GM12891 (cell line): ENCODE measurements around the gene PAX1.

Experiments
- DNase-seq: peaks from one replicate; pipeline ENCODE4 v3.0.0; 2011; ENCODE audit warnings: low spot score; ENCODE audit not compliant: insufficient read length
- FAIRE-seq: peaks from 2 replicates; lab custom pipeline; 2011; peaks lifted over from hg19 to GRCh38; lab: Jason Lieb, UNC
- PAX5 ChIP-seq: IDR thresholded peaks from 2 replicates; pipeline ENCODE4 v1.6.1; 2011; ENCODE audit warnings: low read length, moderate library complexity, mild to moderate bottlenecking; ENCODE audit not compliant: insufficient read depth, severe bottlenecking
- POLR2A ChIP-seq: IDR thresholded peaks from 2 replicates; pipeline ENCODE4 v1.6.1; 2011; ENCODE audit warnings: low read depth, low read length, control low read depth
- POLR2AphosphoS5 ChIP-seq: IDR thresholded peaks from 2 replicates; pipeline ENCODE4 v1.6.1; 2011; ENCODE audit warnings: low read depth, low read length, control low read depth
- POU2F2 ChIP-seq: IDR thresholded peaks from 2 replicates; pipeline ENCODE4 v1.6.1; 2011; ENCODE audit warnings: low read depth, mild to moderate bottlenecking, control low read depth, low read length, moderate library complexity
- SPI1 ChIP-seq: IDR thresholded peaks from 2 replicates; pipeline ENCODE4 v1.6.1; 2011; ENCODE audit warnings: low read depth, low read length, control low read depth
- TAF1 ChIP-seq: IDR thresholded peaks from 2 replicates; pipeline ENCODE4 v1.6.1; 2011; ENCODE audit warnings: low read depth, low read length, control low read depth

Gene PAX1

GRCh38 chr20:21708738-21709534, 3.5 kb downstream of the PAX1 start:
- FAIRE-seq: no peak
- DNase-seq: no peak
- TF ChIP-seq POU2F2 (no peak), POLR2AphosphoS5 (no peak), TAF1 (no peak), POLR2A (no peak), SPI1 (no peak), PAX5 (no peak)

GRCh38 chr20:21709535-21709904, 4.1 kb downstream of the PAX1 start:
- DNase-seq (no peak), FAIRE-seq (no peak)
- TF ChIP-seq SPI1 (no peak), PAX5 (no peak), TAF1 (no peak), POLR2A (no peak), POLR2AphosphoS5 (no peak), POU2F2 (no peak)

- TF ChIP-seq POLR2A: no peak
- TF ChIP-seq PAX5: no peak
- no peak for TF ChIP-seq POU2F2
- no peak for TF ChIP-seq TAF1
- TF ChIP-seq SPI1: no peak
- TF ChIP-seq POLR2AphosphoS5: no peak
- FAIRE-seq (no peak), DNase-seq (no peak)
These were observed 4.9 kb downstream of the PAX1 start for GRCh38 chr20:21710341-21710740.

GRCh38 chr20:21710863-21711431, 5.5 kb downstream of the PAX1 start:
- no peak for DNase-seq
- TF ChIP-seq POLR2AphosphoS5 (no peak), PAX5 (no peak), POU2F2 (no peak), SPI1 (no peak), TAF1 (no peak), POLR2A (no peak)
- FAIRE-seq: no peak

- DNase-seq: no peak
- TF ChIP-seq POLR2A (no peak), POLR2AphosphoS5 (no peak), SPI1 (no peak), TAF1 (no peak), PAX5 (no peak), POU2F2 (no peak)
- FAIRE-seq: no peak
These were observed 7.1 kb downstream of the PAX1 start for GRCh38 chr20:21712443-21713059.

GRCh38 chr20:21713470-21713869, 8.0 kb downstream of the PAX1 start:
- TF ChIP-seq POU2F2 (no peak), SPI1 (no peak), TAF1 (no peak), POLR2A (no peak), PAX5 (no peak), POLR2AphosphoS5 (no peak)
- no peak for FAIRE-seq
- DNase-seq: no peak

- no peak for FAIRE-seq
- no peak for DNase-seq
- TF ChIP-seq POLR2AphosphoS5: no peak
- no peak for TF ChIP-seq POLR2A
These were observed 8.4 kb downstream of the PAX1 start for GRCh38 chr20:21713901-21714296.

GRCh38 chr20:21714297-21715192, 9.1 kb downstream of the PAX1 start:
- TF ChIP-seq TAF1 (no peak), POU2F2 (no peak), POLR2AphosphoS5 (no peak), SPI1 (no peak), POLR2A (no peak), PAX5 (no peak)
- FAIRE-seq: no peak

GRCh38 chr20:21715193-21715881, 9.9 kb downstream of the PAX1 start:
- TF ChIP-seq POLR2A (no peak), PAX5 (no peak), TAF1 (no peak), POU2F2 (no peak), SPI1 (no peak)
- DNase-seq (no peak), FAIRE-seq (no peak)

More at GRCh38 chr20:21714297-21715192, 9.1 kb downstream of the PAX1 start:
- DNase-seq: no peak
